HEK293 (cell line): Measurements from ENCODE around the gene RNF225.

Experiments
- GFI1B ChIP-seq: fragments of 450-650 bp; formaldehyde crosslinking; IDR thresholded peaks from 2 replicates; pipeline ENCODE4 v1.5.1; 2016; ENCODE audit warnings: missing biosample characterization, missing genetic modification characterization
- GLI4 ChIP-seq: fragments of 450-650 bp; formaldehyde crosslinking; IDR thresholded peaks from 2 replicates; pipeline ENCODE4 v1.5.1; 2016; ENCODE audit warnings: missing biosample characterization, missing genetic modification characterization
- HOXC10 ChIP-seq: sonication (generic); formaldehyde crosslinking; IDR thresholded peaks from 2 replicates; pipeline ENCODE4 v1.8.1; 2023; ENCODE audit warnings: mild to moderate bottlenecking, missing genetic modification reagents
- HOXD13 ChIP-seq: sonication (generic); formaldehyde crosslinking; IDR thresholded peaks from 2 replicates; pipeline ENCODE4 v1.8.0; 2022; ENCODE audit warnings: missing genetic modification reagents, borderline replicate concordance
- INSM2 ChIP-seq: fragments of 450-650 bp; formaldehyde crosslinking; IDR thresholded peaks from 2 replicates; pipeline ENCODE4 v1.5.1; 2016; ENCODE audit warnings: missing biosample characterization, missing genetic modification characterization
- KLF16 ChIP-seq: fragments of 450-650 bp; formaldehyde crosslinking; IDR thresholded peaks from 2 replicates; pipeline ENCODE4 v1.5.1; 2017; ENCODE audit warnings: missing biosample characterization, missing genetic modification characterization
- SP2 ChIP-seq: fragments of 450-650 bp; formaldehyde crosslinking; IDR thresholded peaks from 2 replicates; pipeline ENCODE4 v1.5.1; 2016; ENCODE audit warnings: missing biosample characterization, missing genetic modification characterization
- ZFP3 ChIP-seq: fragments of 450-650 bp; formaldehyde crosslinking; IDR thresholded peaks from 2 replicates; pipeline ENCODE4 v1.5.1; 2016; ENCODE audit warnings: low read depth, missing biosample characterization, missing genetic modification characterization
- ZFP69B ChIP-seq: fragments of 450-650 bp; formaldehyde crosslinking; IDR thresholded peaks from 2 replicates; pipeline ENCODE4 v1.5.1; 2016; ENCODE audit warnings: missing biosample characterization, missing genetic modification characterization
- ZNF114 ChIP-seq: fragments of 450-650 bp; formaldehyde crosslinking; IDR thresholded peaks from 2 replicates; pipeline ENCODE4 v1.5.0; 2017; ENCODE audit warnings: missing biosample characterization, missing genetic modification characterization
- ZNF157 ChIP-seq: fragments of 450-650 bp; formaldehyde crosslinking; IDR thresholded peaks from 2 replicates; pipeline ENCODE4 v1.5.1; 2016; ENCODE audit warnings: missing biosample characterization, missing genetic modification characterization
- ZNF18 ChIP-seq: fragments of 450-650 bp; formaldehyde crosslinking; IDR thresholded peaks from 2 replicates; pipeline ENCODE4 v1.5.1; 2016; ENCODE audit warnings: missing biosample characterization, missing genetic modification characterization
- ZNF19 ChIP-seq: fragments of 450-650 bp; formaldehyde crosslinking; IDR thresholded peaks from 2 replicates; pipeline ENCODE4; 2016; ENCODE audit warnings: missing biosample characterization, missing genetic modification characterization, low read depth
- ZNF239 ChIP-seq: fragments of 450-650 bp; formaldehyde crosslinking; IDR thresholded peaks from 2 replicates; pipeline ENCODE4 v1.5.1; 2016; ENCODE audit warnings: missing biosample characterization, missing genetic modification characterization
- ZNF311 ChIP-seq: fragments of 450-650 bp; formaldehyde crosslinking; IDR thresholded peaks from 2 replicates; pipeline ENCODE4 v1.5.1; 2017; ENCODE audit warnings: missing biosample characterization, missing genetic modification characterization, borderline replicate concordance
- ZNF335 ChIP-seq: fragments of 450-650 bp; formaldehyde crosslinking; conservative IDR thresholded peaks from 2 replicates; pipeline ENCODE4 v1.5.1; 2016; ENCODE audit warnings: missing biosample characterization, missing genetic modification characterization
- ZNF341 ChIP-seq: fragments of 450-650 bp; formaldehyde crosslinking; IDR thresholded peaks from 2 replicates; pipeline ENCODE4; 2016; ENCODE audit warnings: low read depth, missing biosample characterization, missing genetic modification characterization
- ZNF473 ChIP-seq: fragments of 450-650 bp; formaldehyde crosslinking; IDR thresholded peaks from 2 replicates; pipeline ENCODE4 v1.5.1; 2017; ENCODE audit warnings: missing biosample characterization, missing genetic modification characterization
- ZNF501 ChIP-seq: fragments of 450-650 bp; formaldehyde crosslinking; IDR thresholded peaks from 2 replicates; pipeline ENCODE4 v1.5.1; 2016; ENCODE audit warnings: missing biosample characterization, missing genetic modification characterization
- ZNF510 ChIP-seq: fragments of 450-650 bp; formaldehyde crosslinking; IDR thresholded peaks from 2 replicates; pipeline ENCODE4 v1.5.1; 2018; ENCODE audit warnings: mild to moderate bottlenecking, missing genetic modification characterization, missing biosample characterization; ENCODE audit not compliant: insufficient replicate concordance
- ZNF571 ChIP-seq: fragments of 450-650 bp; formaldehyde crosslinking; IDR thresholded peaks from 2 replicates; pipeline ENCODE4 v1.5.0; 2017; ENCODE audit warnings: missing biosample characterization, missing genetic modification characterization
- ZNF596 ChIP-seq: fragments of 450-650 bp; IDR thresholded peaks from 2 replicates; pipeline ENCODE4 v1.5.0; 2018; ENCODE audit warnings: missing biosample characterization, mild to moderate bottlenecking, missing genetic modification characterization, moderate library complexity
- ZNF768 ChIP-seq: fragments of 450-650 bp; formaldehyde crosslinking; IDR thresholded peaks from 2 replicates; pipeline ENCODE4 v1.5.1; 2018; ENCODE audit warnings: missing biosample characterization, mild to moderate bottlenecking, missing genetic modification characterization
- ZNF777 ChIP-seq: fragments of 450-650 bp; formaldehyde crosslinking; IDR thresholded peaks from 2 replicates; pipeline ENCODE4 v1.5.1; 2017; ENCODE audit warnings: missing biosample characterization, missing genetic modification characterization, borderline replicate concordance
- ZNF785 ChIP-seq: fragments of 450-650 bp; formaldehyde crosslinking; IDR thresholded peaks from 2 replicates; pipeline ENCODE4 v1.5.1; 2016; ENCODE audit warnings: missing biosample characterization, missing genetic modification characterization
- ZSCAN4 ChIP-seq: fragments of 450-650 bp; formaldehyde crosslinking; IDR thresholded peaks from 2 replicates; pipeline ENCODE4 v1.5.1; 2017; ENCODE audit warnings: missing biosample characterization, missing genetic modification characterization
- TF ChIP-seq, protein P1 (sequence below): fragments of 450-650 bp; formaldehyde crosslinking; IDR thresholded peaks from 2 replicates; pipeline ENCODE4 v1.5.1; 2016; ENCODE audit warnings: missing biosample characterization, missing genetic modification characterization
- TF ChIP-seq, protein P2 (sequence below): fragments of 450-650 bp; formaldehyde crosslinking; IDR thresholded peaks from 2 replicates; pipeline ENCODE4 v1.5.1; 2016; ENCODE audit warnings: missing biosample characterization, missing genetic modification characterization
- TF ChIP-seq, protein P3 (sequence below): fragments of 450-650 bp; formaldehyde crosslinking; conservative IDR thresholded peaks from 2 replicates; pipeline ENCODE4 v1.5.1; 2016; ENCODE audit warnings: low read depth, missing biosample characterization, missing genetic modification characterization

The RNF225 gene

GRCh38 chr19:58408152-58409009, 12.9 kb downstream of the RNF225 start, which contains the start of gene ZNF584 (continued):
- TF ChIP-seq, protein P1, sequence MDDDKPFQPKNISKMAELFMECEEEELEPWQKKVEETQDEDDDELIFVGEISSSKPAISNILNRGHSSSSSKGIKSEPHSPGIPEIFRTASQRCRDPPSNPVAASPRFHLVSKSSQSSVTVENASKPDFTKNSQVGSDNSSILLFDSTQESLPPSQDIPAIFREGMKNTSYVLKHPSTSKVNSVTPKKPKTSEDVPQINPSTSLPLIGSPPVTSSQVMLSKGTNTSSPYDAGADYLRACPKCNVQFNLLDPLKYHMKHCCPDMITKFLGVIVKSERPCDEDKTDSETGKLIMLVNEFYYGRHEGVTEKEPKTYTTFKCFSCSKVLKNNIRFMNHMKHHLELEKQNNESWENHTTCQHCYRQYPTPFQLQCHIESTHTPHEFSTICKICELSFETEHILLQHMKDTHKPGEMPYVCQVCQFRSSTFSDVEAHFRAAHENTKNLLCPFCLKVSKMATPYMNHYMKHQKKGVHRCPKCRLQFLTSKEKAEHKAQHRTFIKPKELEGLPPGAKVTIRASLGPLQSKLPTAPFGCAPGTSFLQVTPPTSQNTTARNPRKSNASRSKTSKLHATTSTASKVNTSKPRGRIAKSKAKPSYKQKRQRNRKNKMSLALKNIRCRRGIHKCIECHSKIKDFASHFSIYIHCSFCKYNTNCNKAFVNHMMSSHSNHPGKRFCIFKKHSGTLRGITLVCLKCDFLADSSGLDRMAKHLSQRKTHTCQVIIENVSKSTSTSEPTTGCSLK (tag by site-specific recombination): no peak
- TF ChIP-seq GFI1B (tag by site-specific recombination) (no peak), ZNF114 (tag by site-specific recombination) (no peak), HOXC10 (CRISPR knock-in tag) (peak; percentile 94), ZNF157 (tag by site-specific recombination) (no peak), SP2 (peak; percentile 95), ZNF311 (tag by site-specific recombination) (no peak), ZNF596 (tag by site-specific recombination) (no peak), ZNF473 (tag by site-specific recombination) (no peak), ZNF777 (peak; percentile 58), ZFP3 (tag by site-specific recombination) (no peak), ZNF571 (tag by site-specific recombination) (no peak), ZNF341 (tag by site-specific recombination) (0 out of 2 replicates have a peak, but pooled peaks have one; percentile 18), ZNF239 (peak; percentile 9; the same call in 1 of the 2 replicates), ZNF785 (tag by site-specific recombination) (peak; percentile 94), GLI4 (tag by site-specific recombination) (0 out of 2 replicates have a peak, but pooled peaks have one; percentile 66), HOXD13 (no peak), ZFP69B (tag by site-specific recombination) (no peak; the same call in 1 of the 2 replicates), INSM2 (tag by site-specific recombination) (peak; percentile 44; the same call in 1 of the 2 replicates), ZNF501 (tag by site-specific recombination) (no peak), ZNF768 (tag by site-specific recombination) (no peak), ZNF19 (tag by site-specific recombination) (no peak), ZSCAN4 (tag by site-specific recombination) (no peak), ZNF18 (tag by site-specific recombination) (no peak), ZNF510 (tag by site-specific recombination) (no peak), KLF16 (tag by site-specific recombination) (peak; percentile 88), ZNF335 (peak; percentile 92)
- TF ChIP-seq, protein P2, sequence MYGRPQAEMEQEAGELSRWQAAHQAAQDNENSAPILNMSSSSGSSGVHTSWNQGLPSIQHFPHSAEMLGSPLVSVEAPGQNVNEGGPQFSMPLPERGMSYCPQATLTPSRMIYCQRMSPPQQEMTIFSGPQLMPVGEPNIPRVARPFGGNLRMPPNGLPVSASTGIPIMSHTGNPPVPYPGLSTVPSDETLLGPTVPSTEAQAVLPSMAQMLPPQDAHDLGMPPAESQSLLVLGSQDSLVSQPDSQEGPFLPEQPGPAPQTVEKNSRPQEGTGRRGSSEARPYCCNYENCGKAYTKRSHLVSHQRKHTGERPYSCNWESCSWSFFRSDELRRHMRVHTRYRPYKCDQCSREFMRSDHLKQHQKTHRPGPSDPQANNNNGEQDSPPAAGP: peak; percentile 50; the same call in 1 of the 2 replicates
- TF ChIP-seq, protein P3, sequence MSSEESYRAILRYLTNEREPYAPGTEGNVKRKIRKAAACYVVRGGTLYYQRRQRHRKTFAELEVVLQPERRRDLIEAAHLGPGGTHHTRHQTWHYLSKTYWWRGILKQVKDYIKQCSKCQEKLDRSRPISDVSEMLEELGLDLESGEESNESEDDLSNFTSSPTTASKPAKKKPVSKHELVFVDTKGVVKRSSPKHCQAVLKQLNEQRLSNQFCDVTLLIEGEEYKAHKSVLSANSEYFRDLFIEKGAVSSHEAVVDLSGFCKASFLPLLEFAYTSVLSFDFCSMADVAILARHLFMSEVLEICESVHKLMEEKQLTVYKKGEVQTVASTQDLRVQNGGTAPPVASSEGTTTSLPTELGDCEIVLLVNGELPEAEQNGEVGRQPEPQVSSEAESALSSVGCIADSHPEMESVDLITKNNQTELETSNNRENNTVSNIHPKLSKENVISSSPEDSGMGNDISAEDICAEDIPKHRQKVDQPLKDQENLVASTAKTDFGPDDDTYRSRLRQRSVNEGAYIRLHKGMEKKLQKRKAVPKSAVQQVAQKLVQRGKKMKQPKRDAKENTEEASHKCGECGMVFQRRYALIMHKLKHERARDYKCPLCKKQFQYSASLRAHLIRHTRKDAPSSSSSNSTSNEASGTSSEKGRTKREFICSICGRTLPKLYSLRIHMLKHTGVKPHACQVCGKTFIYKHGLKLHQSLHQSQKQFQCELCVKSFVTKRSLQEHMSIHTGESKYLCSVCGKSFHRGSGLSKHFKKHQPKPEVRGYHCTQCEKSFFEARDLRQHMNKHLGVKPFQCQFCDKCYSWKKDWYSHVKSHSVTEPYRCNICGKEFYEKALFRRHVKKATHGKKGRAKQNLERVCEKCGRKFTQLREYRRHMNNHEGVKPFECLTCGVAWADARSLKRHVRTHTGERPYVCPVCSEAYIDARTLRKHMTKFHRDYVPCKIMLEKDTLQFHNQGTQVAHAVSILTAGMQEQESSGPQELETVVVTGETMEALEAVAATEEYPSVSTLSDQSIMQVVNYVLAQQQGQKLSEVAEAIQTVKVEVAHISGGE (tag by site-specific recombination): peak; percentile 53
